ENCODE results near the gene NIM1K.
"Not testable (repeated sequence)": the region's sequence is repeated elsewhere in the genome, so short reads cannot be mapped to it uniquely, and the experiment has no call there.

NIM1K gene

GRCh38 chr5:43315263-43315662 is 123.2 kb downstream of the NIM1K start:
- peak; percentile 85 for DNase-seq

- DNase-seq, result no peak
Observed at GRCh38 chr5:43315682-43316081, 123.7 kb downstream of the NIM1K start.

DNA sequence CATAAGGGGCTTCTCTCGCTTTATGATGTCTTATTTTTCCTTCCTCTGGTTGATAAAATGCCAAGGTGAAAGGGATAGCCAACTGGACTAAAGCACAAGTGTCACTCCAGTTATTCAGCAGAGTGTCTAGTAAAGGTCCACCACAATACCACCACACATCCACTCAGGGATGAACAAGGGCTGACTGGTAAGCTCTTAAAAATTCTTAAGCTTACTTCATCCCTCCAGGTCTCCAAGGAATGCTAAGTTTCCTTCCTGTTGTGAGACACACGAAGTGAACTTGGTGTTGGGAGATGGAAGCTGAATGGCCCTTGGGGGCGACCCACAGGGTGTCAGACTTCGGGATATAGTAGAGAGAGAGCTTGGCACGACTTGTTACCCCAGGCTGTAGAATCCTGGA is 124.4 kb downstream of the NIM1K start:
- DNase-seq, result peak; percentile 45

GRCh38 chr5:43320846-43321245 is 128.8 kb downstream of the NIM1K start:
- no peak for DNase-seq

DNA sequence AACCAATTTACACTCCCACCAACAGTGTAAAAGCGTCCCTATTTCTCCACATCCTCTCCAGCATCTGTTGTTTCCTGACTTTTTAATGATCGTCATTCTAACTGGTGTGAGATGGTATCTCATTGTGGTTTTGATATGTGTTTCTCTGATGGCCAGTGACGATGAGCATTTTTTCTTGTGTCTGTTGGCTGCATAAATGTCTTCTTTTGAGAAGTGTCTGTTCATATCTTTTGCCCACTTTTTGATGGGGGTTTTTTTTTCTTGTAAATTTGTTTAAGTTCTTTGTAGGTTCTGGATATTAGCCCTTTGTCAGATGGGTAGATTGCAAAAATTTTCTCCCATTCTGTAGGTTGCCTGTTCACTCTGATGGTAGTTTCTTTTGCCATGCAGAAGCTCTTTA is 131.5 kb downstream of the NIM1K start:
- DNase-seq, result not testable (repeated sequence)

DNA sequence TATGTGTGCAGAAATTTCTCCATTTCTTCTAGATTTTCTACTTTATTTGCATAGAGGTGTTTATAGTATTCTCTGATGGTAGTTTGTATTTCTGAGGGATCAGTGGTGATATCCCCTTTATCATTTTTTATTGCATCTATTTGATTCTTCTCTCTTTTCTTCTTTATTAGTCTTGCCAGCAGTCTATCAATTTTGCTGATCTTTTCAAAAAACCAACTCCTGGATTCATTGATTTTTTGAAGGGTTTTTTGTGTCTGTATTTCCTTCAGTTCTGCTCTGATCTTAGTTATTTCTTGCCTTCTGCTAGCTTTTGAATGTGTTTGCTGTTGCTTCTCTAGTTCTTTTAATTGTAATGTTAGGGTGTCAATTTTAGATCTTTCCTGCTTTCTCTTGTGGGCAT is 133.6 kb downstream of the NIM1K start:
- not testable (repeated sequence) for DNase-seq
